ENCODE measurements around the gene PRKAR2A.

Gene PRKAR2A

GRCh38 chr3:48847504-48848423 is at the start of gene PRKAR2A:
TSS of gene PRKAR2A (minus strand) at chr3:48847874. CDS start at chr3:48847596, 278 bp downstream.
- DNase-seq, result peak; percentile 58 to 88

GRCh38 chr3:48896936-48897335 is 49.3 kb upstream of the PRKAR2A start:
- no peak for DNase-seq

DNA sequence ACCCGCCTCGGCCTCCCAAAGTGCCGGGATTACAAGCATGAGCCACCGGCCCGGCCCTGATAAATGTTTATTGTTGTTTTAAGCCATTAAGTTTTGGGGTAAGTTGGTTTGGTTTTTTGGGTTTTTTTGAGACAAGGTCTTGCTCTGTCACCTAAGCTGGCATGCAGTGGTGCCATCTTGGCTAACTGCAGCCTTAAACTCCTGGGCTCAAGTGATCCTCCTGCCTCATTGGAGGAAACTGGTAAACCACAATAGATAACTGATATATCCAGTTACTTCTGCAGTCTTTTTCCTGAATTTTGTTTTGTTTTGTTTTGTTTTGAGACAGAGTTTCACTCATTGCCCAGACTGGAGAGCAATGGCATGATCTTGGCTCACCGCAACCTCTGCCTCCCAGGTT is 46.8 kb upstream of the PRKAR2A start:
- no peak for DNase-seq

- no peak for DNase-seq
These were observed 43.9 kb upstream of the PRKAR2A start for GRCh38 chr3:48891606-48892005.

- no peak for DNase-seq
These were observed 38.1 kb upstream of the PRKAR2A start for GRCh38 chr3:48885753-48886152.

GRCh38 chr3:48881652-48882114 is 34.0 kb upstream of the PRKAR2A start:
- no peak for DNase-seq

DNA sequence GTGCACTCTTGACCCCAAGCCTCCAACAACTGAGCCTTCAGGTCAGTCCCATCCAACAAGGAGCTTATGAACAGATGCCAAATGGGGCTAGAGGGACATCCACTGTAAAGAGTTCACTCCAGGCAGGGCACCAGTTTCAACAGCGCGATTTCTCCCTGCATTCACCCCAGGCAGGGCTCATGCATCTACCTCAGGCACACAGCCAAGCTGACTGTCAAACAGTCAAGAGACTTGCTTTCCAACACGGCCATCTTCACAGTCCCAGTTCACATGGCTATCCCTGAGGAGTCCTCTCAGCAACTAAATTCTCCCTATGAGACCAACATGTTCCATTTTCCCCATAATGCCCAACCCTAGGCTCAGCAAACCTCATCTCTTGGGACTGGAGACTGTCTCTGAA is 33.3 kb upstream of the PRKAR2A start:
- DNase-seq, result no peak

DNA sequence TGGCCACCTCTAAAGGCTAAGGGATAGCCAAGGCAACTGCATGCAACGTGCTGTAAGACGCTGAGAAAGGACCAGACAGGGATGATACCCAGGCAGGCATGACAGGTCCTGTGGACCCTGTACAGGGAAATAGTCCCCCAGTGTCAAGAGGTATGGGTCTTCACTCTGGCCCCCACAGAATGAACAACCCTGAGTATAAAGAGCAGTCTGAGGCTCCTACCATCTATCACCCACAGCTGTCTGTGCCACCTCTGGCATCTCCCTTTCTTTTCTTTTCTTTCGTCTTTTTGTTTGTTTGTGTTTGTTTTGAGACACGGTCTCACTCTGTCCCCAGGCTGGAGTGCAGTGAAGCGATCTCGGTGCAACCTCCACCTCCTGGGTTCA is 32.3 kb upstream of the PRKAR2A start:
- DNase-seq, result no peak

DNA sequence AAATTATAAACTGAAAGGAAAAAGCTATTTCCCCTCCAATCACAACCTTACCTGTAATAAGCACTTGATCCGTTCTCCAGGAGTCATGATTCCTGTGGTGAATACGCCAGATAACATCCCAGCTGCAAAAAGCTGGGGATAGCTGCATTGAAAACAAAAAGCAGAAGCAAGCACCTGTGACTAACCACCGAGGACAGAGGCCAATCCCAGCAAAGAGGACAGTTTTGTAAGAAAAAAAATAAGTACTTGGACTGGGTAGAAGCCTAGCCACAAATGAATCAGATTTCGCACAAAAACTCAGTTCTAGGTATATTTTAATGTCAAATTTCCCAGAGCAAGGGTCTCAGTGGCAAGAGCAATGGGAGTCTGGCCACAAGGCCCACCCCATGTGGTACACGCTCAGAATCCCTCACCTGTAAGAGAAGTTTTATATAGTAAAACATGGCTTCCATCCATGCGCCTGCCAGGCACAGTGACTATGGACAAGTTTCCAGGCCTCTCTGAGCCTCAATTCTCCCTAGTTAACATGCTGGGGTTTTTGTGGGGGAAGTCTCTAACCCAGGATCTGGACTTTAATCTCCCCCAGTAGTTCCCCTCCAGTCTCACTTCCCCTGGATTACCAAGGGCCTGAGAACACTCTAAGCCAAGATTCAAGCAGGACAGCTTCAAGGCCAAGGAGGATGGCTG is 31.8 kb upstream of the PRKAR2A start:
- DNase-seq, result no peak

GRCh38 chr3:48877671-48878070 is 30.0 kb upstream of the PRKAR2A start:
- no peak for DNase-seq

- DNase-seq, result no peak
These were observed 15.4 kb upstream of the PRKAR2A start for GRCh38 chr3:48863122-48863521.

GRCh38 chr3:48859206-48859605 is 11.5 kb upstream of the PRKAR2A start:
- no peak for DNase-seq

DNA sequence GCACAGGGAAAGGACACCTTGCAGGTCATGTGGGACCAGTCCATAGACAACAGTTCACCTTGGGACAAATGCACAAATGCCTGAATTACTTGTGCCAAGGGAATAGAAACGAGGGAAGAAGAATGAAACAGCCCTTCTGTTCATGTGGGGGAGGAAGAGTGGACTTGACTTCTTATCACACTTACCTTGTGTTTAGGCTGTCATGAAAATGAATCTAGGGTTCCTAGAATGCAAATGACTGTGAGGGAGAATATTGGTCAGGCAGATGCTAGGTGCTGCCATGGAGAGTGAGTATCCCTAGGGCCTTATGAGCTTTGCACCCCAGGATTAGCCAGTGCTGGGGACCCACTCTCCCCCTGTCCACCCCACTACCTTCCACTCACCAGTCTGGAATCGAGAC is 11.0 kb upstream of the PRKAR2A start:
- no peak for DNase-seq

DNA sequence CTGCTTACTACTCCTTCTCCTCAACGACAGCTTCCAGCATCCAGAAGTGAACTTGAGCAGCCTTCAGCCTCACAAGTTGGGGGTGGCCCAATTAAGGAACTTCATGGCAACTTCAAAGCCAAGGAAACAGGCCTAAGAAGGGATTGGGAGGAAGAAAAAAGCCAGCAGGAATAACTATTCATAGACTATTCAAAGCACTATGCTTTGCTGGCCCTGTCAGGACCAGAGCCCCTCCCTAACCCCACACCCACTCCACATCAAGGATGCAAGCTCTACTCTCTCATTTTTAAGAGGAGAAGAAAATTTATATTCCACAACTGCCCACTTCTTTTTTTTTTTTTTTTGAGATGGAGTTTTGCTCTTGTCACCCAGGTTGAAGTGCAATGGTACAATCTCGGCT is 10.0 kb upstream of the PRKAR2A start:
- DNase-seq, result no peak

GRCh38 chr3:48856469-48856868 is 8.8 kb upstream of the PRKAR2A start:
- no peak for DNase-seq

- DNase-seq, result no peak
These were observed 8.2 kb upstream of the PRKAR2A start for GRCh38 chr3:48855681-48856447.

DNA sequence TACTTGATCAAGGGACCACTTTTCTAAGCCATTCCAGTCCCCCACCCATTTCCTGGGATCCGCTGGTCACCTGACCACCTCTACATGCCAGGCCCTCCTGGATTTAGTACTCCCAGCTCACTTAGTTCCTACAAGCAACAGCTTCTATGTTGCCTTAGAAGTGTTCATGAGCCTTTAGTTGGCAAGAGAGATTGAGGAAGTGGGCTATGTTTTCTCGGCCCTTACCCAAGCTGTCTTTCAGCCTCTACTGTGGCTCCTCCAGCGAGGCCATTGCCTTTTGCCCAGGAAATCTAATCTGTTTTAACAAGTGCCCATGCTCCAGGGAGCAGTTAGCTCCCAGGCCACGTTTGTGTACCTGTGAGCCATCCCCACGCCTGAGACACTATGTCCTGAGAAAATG is 4.5 kb upstream of the PRKAR2A start:
- no peak for DNase-seq

- DNase-seq, result peak; percentile 82 to 94
These were observed 3.7 kb upstream of the PRKAR2A start for GRCh38 chr3:48851407-48851806.

DNA sequence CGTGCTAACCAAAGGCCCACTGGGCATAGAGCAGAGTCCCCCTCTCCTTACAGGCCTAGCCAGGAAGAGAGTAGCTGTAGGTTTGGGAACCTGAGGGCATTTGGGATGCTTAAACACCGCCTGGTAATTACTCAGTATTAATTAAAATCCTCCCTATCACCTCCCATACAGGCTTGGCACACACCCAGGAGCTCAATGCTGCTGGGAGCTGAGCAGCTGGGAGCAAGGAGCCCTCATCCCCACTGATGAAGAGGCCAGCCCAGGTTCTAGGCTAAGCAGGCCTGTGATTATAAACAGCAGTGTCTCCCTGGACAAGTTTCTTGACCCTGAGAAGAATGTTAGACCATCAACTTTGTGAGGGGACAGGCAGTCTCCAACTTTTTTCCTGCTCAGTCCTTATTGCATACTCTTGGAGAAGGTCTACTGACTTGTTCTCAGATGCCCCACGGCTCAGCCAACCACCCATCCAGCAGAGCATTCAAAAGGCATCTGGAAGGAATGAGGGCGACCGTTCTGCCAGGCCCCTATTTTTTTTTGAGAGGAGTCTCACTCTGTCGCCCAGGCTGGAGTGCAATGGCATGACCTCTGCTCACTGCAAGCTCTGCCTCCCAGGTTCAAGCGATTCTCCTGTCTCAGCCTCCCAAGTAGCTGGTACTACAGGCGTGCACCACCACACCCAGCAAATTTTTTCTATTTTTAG is 1.3 kb upstream of the PRKAR2A start:
- DNase-seq, result peak; percentile 15 to 56

GRCh38 chr3:48847053-48847503 is 596 bp downstream of the PRKAR2A start:
- DNase-seq, result peak; percentile 68 to 82

GRCh38 chr3:48845170-48845569 is 2.5 kb downstream of the PRKAR2A start:
- DNase-seq, result no peak

- no peak for DNase-seq
These were observed 10.5 kb downstream of the PRKAR2A start for GRCh38 chr3:48837163-48837562.

Data from NCI-H524 (cell line).